Neural crest cell (in vitro differentiated cells): ENCODE measurements around the gene HOXA4. TPM values are rescaled to one million over a fixed set of nuclear protein-coding genes. Genes with fewer than 3 reads are reported as not detected.
A peak's percentile ranks its signal among the peaks of the same experiment; 100 is the strongest.

Experiments used
- DNase-seq: peaks from one replicate; pipeline ENCODE4 v3.0.0; 2021; ENCODE audit warnings: low read depth, mixed read lengths, low spot score
- H3K27ac Mint-ChIP-seq: one replicate; pipeline ENCODE4 v1.8.0; 2021; ENCODE audit warnings: mild to moderate bottlenecking, mixed read lengths; ENCODE audit not compliant: unreplicated experiment
- H3K27me3 Mint-ChIP-seq: 2 replicates; pipeline ENCODE4 v1.8.0; 2021; ENCODE audit warnings: low read depth, mild to moderate bottlenecking, mixed read lengths
- H3K36me3 Mint-ChIP-seq: 2 replicates; pipeline ENCODE4 v1.8.0; 2021; ENCODE audit warnings: low read depth, mild to moderate bottlenecking, mixed read lengths
- H3K4me1 Mint-ChIP-seq: 2 replicates; pipeline ENCODE4 v1.8.0; 2021; ENCODE audit warnings: mixed read lengths
- H3K4me3 Mint-ChIP-seq: one replicate; pipeline ENCODE4 v1.8.0; 2021; ENCODE audit warnings: mild to moderate bottlenecking, mixed read lengths
- H3K9me3 Mint-ChIP-seq: 2 replicates; pipeline ENCODE4 v1.8.0; 2021; ENCODE audit warnings: mixed read lengths
- total RNA-seq: library from RNA; stranded (reverse); gene quantifications from 2 replicates; pipeline ENCODE4 v1.2.1, GENCODE V29; 2021
- TF ChIP-seq, protein P1 (sequence below): fragments of 200-600 bp; sonication (generic); conservative IDR thresholded peaks from 2 replicates; pipeline ENCODE4 v1.5.0; 2021; ENCODE audit warnings: antibody characterized with exemption, mild to moderate bottlenecking

Gene HOXA4
- total RNA-seq, 1 donor from 2014 or later = 0.68 TPM

DNA sequence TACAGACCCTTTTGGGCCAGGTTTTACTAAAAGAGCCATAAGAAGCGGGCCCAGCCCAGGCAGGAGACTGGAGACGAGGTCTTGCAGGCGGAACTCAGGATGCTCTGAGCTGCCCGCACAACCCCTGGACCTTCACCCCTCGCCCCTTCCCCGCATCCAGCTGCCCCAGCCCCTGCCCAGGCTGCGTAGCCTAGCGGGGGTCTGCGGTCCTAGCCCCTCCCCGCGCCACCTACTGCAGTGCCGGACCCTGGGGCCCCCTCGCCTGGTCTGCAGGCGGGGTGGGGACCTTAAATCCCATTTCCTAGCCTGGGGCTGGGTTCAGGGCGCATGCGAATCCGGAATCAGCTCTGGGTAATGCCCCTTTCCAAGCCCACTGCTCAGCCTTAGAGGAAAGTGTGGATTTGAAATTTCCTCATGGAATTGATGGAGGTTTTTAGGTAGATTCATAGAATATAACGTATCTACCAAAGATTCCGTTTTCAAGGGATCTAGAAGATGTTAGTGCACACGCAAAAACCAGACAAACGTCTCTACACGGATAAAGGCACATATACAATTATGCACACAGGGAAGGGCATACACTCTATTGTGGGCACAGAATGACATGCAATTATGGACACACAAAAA lies 22.4 kb upstream of the HOXA4 start:
- Mint-ChIP-seq H3K36me3 (peaks cover 5% of the 10 kb centered on the region), H3K27me3 (peaks cover 100% of the 10 kb centered on the region), H3K9me3 (no peaks in the 10 kb centered on the region), H3K4me1 (peaks cover 31% of the 10 kb centered on the region), H3K4me3 (peak overlapping the region; percentile 54), H3K27ac (no peak overlapping the region)
- TF ChIP-seq, protein P1, sequence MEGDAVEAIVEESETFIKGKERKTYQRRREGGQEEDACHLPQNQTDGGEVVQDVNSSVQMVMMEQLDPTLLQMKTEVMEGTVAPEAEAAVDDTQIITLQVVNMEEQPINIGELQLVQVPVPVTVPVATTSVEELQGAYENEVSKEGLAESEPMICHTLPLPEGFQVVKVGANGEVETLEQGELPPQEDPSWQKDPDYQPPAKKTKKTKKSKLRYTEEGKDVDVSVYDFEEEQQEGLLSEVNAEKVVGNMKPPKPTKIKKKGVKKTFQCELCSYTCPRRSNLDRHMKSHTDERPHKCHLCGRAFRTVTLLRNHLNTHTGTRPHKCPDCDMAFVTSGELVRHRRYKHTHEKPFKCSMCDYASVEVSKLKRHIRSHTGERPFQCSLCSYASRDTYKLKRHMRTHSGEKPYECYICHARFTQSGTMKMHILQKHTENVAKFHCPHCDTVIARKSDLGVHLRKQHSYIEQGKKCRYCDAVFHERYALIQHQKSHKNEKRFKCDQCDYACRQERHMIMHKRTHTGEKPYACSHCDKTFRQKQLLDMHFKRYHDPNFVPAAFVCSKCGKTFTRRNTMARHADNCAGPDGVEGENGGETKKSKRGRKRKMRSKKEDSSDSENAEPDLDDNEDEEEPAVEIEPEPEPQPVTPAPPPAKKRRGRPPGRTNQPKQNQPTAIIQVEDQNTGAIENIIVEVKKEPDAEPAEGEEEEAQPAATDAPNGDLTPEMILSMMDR = no peak
- no peak for DNase-seq

DNA sequence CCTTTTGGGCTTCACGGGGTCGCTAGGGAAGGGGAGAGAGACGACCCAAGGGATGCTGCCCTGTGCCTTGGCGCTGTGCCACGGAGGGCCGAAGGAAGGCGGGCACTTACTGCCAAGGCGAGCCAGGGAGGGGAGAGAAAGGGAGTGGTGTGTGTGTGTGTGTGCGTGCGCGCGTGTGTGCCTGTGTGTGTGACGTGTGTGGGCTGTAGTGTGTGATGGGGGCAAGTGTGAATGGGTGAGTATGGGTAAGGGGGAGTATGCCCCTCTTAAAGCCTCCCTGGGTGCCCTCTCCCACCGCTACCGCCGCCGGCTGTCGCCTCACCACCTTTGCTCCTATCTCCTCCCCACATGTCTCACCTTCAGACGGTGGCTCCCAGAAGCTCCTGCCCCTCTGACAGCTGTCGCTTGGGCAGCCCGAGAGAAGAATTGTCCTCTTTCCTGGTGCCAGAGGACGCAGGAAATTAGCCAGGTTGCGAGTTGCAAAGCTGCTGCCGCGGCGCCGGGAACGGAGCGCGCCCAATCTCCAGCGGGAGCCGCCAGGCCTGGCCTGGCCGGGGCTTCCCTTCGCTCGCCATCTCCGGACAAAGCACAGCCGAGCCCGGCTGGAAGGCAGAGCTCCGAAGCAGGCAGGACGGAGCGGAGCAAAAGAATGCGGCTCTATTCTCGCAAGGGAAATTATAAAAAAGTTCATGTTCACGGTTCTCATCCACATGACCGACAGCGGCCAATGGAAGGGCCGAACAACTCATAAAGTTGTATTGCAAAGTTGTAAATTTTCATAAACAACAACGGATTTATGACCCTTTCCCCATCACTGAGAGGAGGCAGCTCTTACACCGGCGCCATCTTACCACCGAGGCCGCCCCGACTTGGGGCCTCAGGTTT lies 21.6 kb upstream of the HOXA4 start, which contains the start of gene HOXA3:
Gene HOXA3 (minus strand): TSS at position 653 of the 885 bp plus-strand sequence. CDS start 41,943 bp downstream, outside the sequence.
- H3K4me3 Mint-ChIP-seq = peak within 1 kb of the TSS; percentile 85

GRCh38 chr7:27151341-27151930 lies 20.9 kb upstream of the HOXA4 start:
- Mint-ChIP-seq H3K4me1 (peaks cover 30% of the 10 kb centered on the region), H3K36me3 (peaks cover 5% of the 10 kb centered on the region), H3K4me3 (peak overlapping the region; percentile 85), H3K27ac (peak overlapping the region; percentile 80), H3K27me3 (peaks cover 100% of the 10 kb centered on the region), H3K9me3 (peaks cover 1% of the 10 kb centered on the region)
- DNase-seq = no peak
- TF ChIP-seq, protein P1 = no peak

More for the DNA sequence above, 21.6 kb upstream of the HOXA4 start, which contains the start of gene HOXA3:
- Mint-ChIP-seq H3K27ac (peak within 1 kb of the TSS; percentile 80), H3K36me3 (peaks cover 5% of the 10 kb centered on the region), H3K27me3 (peaks cover 100% of the 10 kb centered on the region), H3K9me3 (no peaks in the 10 kb centered on the region), H3K4me1 (peaks cover 28% of the 10 kb centered on the region)
- TF ChIP-seq, protein P1 = no peak
- DNase-seq = no peak

DNA sequence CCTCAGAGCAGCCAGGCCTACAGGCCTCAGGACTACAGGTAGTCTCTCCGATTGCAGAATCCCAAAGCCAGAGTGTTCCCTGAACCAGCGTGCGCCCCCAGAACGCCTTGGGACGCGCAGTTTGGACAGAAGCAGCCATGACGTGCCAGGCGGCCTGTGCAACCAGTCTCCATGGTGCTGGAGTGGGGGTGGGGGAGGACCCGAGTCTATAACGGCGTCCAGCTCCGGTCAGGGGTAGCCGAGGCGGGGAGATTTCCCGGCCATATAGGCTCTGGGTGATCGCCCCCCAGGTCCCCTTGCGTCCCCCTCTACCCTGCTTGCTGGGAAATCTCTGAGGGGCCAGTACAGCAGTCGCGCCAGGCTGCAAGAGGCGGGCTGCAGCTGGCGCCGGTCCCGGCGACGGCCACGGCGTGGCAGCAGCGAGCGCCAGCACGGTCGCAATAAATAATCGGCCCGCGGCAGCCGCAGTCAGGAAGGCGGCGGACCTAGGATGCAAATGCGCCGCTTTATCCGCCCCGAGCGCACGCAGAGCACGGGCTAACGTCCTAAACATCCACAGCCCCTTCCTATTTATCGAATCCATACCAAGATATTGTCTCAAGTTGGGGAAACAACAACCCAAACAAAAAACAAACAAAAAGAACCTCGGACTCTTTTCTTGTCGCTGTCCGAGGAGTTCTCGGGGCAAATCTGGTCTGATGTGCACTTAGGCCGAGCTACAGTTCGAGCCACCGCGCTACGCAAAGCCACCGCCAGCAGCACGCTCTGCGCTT lies 20.2 kb upstream of the HOXA4 start:
- Mint-ChIP-seq H3K4me3 (peak overlapping the region; percentile 85), H3K36me3 (peaks cover 8% of the 10 kb centered on the region), H3K4me1 (peaks cover 26% of the 10 kb centered on the region)

More for the DNA sequence above, 20.2 kb upstream of the HOXA4 start:
- TF ChIP-seq, protein P1 = peak; percentile 89
- Mint-ChIP-seq H3K9me3 (peaks cover 4% of the 10 kb centered on the region), H3K27ac (peak overlapping the region; percentile 80), H3K27me3 (peaks cover 100% of the 10 kb centered on the region)
- DNase-seq = peak; percentile 72
